MM.1S (cell line): ENCODE measurements around the gene CRYZ.

Source experiments
- EZH2phosphoT487 ChIP-seq: fragments of 300-600 bp; sonication (generic); IDR thresholded peaks from 2 replicates; pipeline ENCODE4 v1.6.1; 2018; ENCODE audit warnings: antibody characterized with exemption, low read length
- TF ChIP-seq, protein P1 (sequence below): fragments of 300-600 bp; sonication (generic); IDR thresholded peaks from 2 replicates; pipeline ENCODE4 v1.5.1; 2016; ENCODE audit warnings: antibody characterized with exemption, low read length, mixed read lengths

DNA sequence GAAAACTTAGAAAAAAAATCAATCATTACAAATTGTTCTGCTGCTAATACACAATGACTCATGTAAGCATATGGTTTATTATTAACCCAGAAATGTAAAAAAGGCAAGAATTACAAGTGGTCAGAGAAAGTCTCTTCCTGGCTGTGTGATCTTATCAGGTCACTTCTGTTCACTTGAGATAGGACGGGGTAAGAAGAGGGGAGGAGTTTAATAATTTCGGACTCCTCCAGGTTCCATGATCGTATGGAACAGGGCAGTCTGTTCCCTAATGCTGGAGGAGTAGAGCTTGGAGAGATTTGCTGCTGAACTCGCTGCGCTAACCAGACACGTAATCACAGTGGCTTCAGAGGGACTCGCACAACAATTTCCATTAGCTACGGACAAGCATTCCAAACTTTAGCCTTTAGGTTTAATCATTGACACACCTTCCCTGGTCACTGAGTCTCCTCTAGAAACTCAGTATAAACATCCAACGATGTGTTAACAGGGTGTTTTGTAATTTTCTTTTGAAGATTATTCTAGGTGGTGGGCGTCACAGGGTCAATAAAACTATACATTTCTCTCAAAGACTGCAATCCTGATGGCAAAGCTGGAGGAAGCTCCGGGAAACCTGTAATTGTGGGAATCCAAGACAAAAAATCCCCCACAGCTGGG is 1.3 kb downstream of the CRYZ start:
- no peak for TF ChIP-seq EZH2phosphoT487
- TF ChIP-seq, protein P1, sequence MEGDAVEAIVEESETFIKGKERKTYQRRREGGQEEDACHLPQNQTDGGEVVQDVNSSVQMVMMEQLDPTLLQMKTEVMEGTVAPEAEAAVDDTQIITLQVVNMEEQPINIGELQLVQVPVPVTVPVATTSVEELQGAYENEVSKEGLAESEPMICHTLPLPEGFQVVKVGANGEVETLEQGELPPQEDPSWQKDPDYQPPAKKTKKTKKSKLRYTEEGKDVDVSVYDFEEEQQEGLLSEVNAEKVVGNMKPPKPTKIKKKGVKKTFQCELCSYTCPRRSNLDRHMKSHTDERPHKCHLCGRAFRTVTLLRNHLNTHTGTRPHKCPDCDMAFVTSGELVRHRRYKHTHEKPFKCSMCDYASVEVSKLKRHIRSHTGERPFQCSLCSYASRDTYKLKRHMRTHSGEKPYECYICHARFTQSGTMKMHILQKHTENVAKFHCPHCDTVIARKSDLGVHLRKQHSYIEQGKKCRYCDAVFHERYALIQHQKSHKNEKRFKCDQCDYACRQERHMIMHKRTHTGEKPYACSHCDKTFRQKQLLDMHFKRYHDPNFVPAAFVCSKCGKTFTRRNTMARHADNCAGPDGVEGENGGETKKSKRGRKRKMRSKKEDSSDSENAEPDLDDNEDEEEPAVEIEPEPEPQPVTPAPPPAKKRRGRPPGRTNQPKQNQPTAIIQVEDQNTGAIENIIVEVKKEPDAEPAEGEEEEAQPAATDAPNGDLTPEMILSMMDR, result no peak
